ENCODE measurements around the gene UBAP2.
"Not testable (repeated sequence)": the region's sequence is repeated elsewhere in the genome, so short reads cannot be mapped to it uniquely, and the experiment has no call there.

Gene UBAP2

DNA sequence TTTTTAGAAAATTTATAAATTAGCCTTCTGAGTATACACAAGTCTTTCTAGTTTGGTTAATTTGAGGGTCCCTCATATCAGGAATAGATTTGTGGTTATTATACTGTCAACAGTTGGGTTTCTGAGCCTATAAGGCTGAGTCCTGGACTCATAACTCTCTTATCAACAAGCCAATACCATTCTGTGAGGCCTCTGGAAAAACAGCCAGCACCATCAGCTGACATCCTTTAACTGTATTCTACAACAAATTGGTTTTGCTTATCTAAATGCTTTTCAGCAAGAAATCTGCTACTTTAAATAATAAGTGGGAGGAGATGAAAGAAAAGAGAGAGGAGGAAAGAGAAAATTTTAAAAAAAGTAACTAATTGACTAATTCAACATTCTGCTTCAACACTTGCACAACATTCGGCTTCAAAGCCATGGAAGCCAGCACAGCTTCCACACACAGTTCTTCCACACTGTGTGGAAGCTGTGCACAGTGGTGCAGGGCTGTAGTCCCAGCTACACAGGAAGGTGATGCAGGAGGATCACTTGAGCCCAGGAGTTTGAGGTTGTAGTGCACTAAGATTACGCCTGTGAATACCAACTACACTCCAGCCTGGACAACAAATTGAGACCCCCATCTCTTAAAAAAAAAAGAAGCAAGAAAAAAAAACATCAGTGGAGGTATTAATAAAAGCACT lies 84.5 kb downstream of the UBAP2 start:
- no peak for DNase-seq (ENCODE audit: low read depth, low spot score)
- no peak overlapping the region for H3K4me3 ChIP-seq (ENCODE audit: low read depth, low read length)
- TF ChIP-seq, protein P1, sequence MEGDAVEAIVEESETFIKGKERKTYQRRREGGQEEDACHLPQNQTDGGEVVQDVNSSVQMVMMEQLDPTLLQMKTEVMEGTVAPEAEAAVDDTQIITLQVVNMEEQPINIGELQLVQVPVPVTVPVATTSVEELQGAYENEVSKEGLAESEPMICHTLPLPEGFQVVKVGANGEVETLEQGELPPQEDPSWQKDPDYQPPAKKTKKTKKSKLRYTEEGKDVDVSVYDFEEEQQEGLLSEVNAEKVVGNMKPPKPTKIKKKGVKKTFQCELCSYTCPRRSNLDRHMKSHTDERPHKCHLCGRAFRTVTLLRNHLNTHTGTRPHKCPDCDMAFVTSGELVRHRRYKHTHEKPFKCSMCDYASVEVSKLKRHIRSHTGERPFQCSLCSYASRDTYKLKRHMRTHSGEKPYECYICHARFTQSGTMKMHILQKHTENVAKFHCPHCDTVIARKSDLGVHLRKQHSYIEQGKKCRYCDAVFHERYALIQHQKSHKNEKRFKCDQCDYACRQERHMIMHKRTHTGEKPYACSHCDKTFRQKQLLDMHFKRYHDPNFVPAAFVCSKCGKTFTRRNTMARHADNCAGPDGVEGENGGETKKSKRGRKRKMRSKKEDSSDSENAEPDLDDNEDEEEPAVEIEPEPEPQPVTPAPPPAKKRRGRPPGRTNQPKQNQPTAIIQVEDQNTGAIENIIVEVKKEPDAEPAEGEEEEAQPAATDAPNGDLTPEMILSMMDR (IDR thresholded peaks at IDR 0.05; ENCODE audit: low read depth, low read length) = no peak
- in situ Hi-C loops (cut with HindIII; ENCODE audit: low sequenced_read_pairs) = no loop called here

DNA sequence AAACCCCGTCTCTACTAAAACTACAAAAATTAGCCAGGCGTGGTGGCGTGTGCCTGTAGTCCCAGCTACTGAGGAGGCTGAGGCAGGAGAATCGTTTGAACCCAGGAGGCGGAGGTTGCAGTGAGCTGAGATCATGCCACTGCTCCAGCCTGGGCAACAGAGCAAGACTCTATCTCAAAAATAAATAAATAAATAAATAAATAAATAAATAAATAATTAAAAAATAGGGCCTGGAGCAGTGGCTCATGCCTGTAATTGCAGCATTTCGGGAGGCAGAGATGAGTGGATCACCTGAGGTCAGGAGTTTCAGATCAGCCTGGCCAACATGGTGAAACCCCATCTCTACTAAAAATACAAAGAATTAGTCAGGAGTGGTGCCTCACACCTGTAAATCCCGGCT lies 86.2 kb downstream of the UBAP2 start:
- in situ Hi-C loops (cut with HindIII; ENCODE audit: low sequenced_read_pairs); H3K4me3 ChIP-seq (ENCODE audit: low read depth, low read length); DNase-seq (ENCODE audit: low read depth, low spot score): not testable (repeated sequence)

DNA sequence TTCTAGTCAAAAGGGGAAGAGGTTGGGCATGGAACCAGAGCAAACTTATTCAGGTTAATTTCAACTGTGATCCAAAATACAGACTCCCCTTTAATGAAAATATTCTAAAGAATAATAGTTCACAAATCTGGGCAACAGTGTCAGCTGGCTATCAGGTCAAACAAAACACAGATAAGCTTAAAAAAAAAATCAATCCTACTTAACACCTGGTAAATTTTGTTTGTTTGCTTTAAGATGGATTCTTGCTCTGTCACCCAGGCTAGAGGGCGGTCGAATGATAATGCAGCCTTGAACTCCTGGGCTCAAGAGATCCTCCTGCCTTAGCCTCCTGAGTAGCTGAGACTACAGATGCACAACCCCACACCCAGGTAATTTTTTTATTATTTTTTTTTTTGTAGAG lies 89.0 kb downstream of the UBAP2 start:
- H3K4me3 ChIP-seq (ENCODE audit: low read depth, low read length) = no peak overlapping the region

DNA sequence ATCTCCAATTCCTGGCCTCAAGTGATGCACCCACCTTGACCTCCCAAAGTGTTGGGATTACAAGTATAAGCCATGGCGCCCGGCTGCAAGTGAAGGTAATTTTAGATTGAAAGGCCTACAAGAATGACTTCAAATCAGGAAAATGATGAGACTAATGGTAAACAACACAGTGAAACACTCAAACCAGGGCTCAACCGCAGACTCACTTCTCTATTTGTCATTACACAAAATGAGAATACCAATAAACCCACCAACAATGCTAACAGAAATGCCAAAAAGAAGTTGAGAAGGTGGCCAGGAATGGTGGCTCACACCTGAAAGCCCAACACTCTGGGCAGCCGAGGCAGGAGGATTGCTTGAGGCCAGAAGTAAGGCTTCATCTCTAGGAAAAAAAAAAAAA lies 92.1 kb downstream of the UBAP2 start:
- DNase-seq (ENCODE audit: low read depth, low spot score) = no peak
- in situ Hi-C loops (cut with HindIII; ENCODE audit: low sequenced_read_pairs) = no loop called here
- no peak overlapping the region for H3K4me3 ChIP-seq (ENCODE audit: low read depth, low read length)
- TF ChIP-seq, protein P1 (IDR thresholded peaks at IDR 0.05; ENCODE audit: low read depth, low read length) = no peak

More for the DNA sequence above, 89.0 kb downstream of the UBAP2 start:
- in situ Hi-C loops (cut with HindIII; ENCODE audit: low sequenced_read_pairs) = no loop called here
- no peak for DNase-seq (ENCODE audit: low read depth, low spot score)
- TF ChIP-seq, protein P1 (IDR thresholded peaks at IDR 0.05; ENCODE audit: low read depth, low read length) = no peak

DNA sequence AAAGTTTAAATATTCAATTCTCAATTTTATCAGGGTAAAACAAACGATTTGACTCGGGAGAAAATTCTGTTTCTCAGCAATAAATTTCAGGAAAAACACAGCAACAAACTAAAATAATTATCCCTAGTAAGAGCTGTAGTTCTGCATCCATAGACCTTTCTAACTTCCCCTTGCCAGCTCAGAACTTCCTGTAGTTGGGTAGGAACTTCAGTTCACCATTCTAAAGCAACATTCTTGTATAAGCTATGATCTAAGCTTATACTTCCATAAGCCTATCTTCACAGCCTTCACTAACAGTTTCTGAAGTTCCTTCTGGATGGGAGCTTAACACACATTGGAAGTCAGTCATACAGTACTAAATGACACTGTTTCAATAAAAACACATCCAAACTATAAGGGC lies 96.6 kb downstream of the UBAP2 start:
- in situ Hi-C loops (cut with HindIII; ENCODE audit: low sequenced_read_pairs) = no loop called here
- DNase-seq (ENCODE audit: low read depth, low spot score) = no peak
- TF ChIP-seq, protein P1 (IDR thresholded peaks at IDR 0.05; ENCODE audit: low read depth, low read length) = no peak
- no peak overlapping the region for H3K4me3 ChIP-seq (ENCODE audit: low read depth, low read length)

DNA sequence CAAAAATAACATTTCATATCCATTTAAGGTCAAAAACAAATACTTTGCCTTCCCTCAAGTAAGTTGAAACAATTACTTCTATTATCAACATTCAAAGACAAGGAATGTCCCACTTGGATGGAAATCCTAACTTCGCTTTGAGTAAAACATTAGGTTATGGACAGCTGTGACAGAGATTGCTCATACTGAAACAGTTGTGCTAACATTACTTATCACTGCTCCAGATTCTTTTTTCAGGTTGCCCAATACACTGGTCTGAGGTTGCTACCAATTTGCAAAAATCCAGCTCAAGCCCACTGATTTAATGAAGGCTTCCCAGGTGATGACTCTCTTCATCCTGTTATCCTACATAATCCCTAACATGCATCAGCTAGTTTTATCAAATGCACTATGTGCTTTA lies 98.3 kb downstream of the UBAP2 start:
- no peak for DNase-seq (ENCODE audit: low read depth, low spot score)
- in situ Hi-C loops (cut with HindIII; ENCODE audit: low sequenced_read_pairs) = no loop called here
- TF ChIP-seq, protein P1 (IDR thresholded peaks at IDR 0.05; ENCODE audit: low read depth, low read length) = no peak
- no peak overlapping the region for H3K4me3 ChIP-seq (ENCODE audit: low read depth, low read length)

DNA sequence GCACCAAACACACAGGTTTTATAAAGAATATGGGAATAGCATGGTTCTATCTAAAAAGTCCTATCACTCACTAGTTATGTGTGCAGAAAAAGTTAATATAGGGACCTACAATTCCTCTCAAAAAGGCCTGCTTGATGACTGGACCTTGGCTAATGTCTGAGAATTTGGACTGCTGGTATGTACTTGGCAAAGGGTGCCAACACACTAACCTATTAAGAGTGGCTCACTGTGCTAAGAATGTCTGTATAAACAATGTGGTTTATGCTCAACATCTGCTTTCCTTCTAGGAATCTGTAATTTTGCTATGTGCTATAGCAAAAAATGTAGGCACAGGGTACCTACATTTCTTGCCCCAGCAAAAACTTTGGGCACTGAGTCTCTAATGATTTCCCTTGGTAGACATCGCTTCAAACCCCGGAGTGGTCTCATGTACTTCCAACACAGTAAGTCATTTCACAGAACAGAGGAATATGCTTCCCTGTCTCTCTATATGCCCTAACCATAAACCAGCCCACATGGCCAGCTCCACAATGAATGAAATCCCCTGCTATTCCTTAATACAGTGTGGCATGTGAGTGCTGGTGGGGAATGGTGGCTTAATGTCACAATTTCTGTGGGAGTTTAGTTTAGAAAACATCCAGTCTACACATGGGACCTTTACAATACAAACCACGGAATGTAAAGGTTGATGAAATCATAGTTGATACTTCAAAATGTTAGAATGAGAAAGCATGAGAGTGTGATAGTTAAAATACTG lies 101.7 kb downstream of the UBAP2 start:
- in situ Hi-C loops (cut with HindIII; ENCODE audit: low sequenced_read_pairs) = no loop called here
- TF ChIP-seq, protein P1 (IDR thresholded peaks at IDR 0.05; ENCODE audit: low read depth, low read length) = no peak
- DNase-seq (ENCODE audit: low read depth, low spot score) = peak; percentile 95
- no peak overlapping the region for H3K4me3 ChIP-seq (ENCODE audit: low read depth, low read length)
